Osteocyte (in vitro differentiated cells): ENCODE results near the gene ECSIT. TPM values are rescaled to one million over a fixed set of nuclear protein-coding genes. Genes with fewer than 3 reads are reported as not detected.

Experiments
- DNase-seq: peaks from one replicate; pipeline ENCODE4 v3.0.0; 2021; ENCODE audit warnings: mixed read lengths; ENCODE audit not compliant: unreplicated experiment; ENCODE audit errors: extremely low spot score
- H3K27ac Mint-ChIP-seq: one replicate; pipeline ENCODE4 v1.8.0; 2021; ENCODE audit warnings: mild to moderate bottlenecking, mixed read lengths; ENCODE audit not compliant: unreplicated experiment
- H3K27me3 Mint-ChIP-seq: one replicate; pipeline ENCODE4 v1.8.0; 2021; ENCODE audit warnings: mixed read lengths; ENCODE audit not compliant: unreplicated experiment
- H3K36me3 Mint-ChIP-seq: one replicate; pipeline ENCODE4 v1.8.0; 2021; ENCODE audit warnings: mixed read lengths; ENCODE audit not compliant: unreplicated experiment
- H3K4me1 Mint-ChIP-seq: one replicate; pipeline ENCODE4 v1.8.0; 2021; ENCODE audit warnings: mixed read lengths; ENCODE audit not compliant: unreplicated experiment
- H3K4me3 Mint-ChIP-seq: one replicate; pipeline ENCODE4 v1.8.0; 2021; ENCODE audit warnings: mild to moderate bottlenecking, moderate library complexity, mixed read lengths; ENCODE audit not compliant: unreplicated experiment
- H3K9me3 Mint-ChIP-seq: one replicate; pipeline ENCODE4 v1.8.0; 2021; ENCODE audit warnings: mixed read lengths; ENCODE audit not compliant: unreplicated experiment
- CTCF ChIP-seq: fragments of 200-600 bp; sonication (generic); IDR thresholded peaks from 2 replicates; pipeline ENCODE4 v1.5.0; 2021; ENCODE audit warnings: antibody characterized with exemption, mild to moderate bottlenecking, moderate library complexity
- total RNA-seq: library from RNA; stranded (reverse); gene quantifications from 2 replicates; pipeline ENCODE4 v1.2.1, GENCODE V29; 2021

The ECSIT gene
- total RNA-seq, 1 donor from 2014 or later = 30.0 TPM

GRCh38 chr19:11482384-11483050 lies 46.4 kb downstream of the ECSIT start:
- no peaks in the 10 kb centered on the region for H3K9me3 Mint-ChIP-seq
- peak overlapping the region; percentile 65 for H3K4me3 Mint-ChIP-seq
- peaks cover 16% of the 10 kb centered on the region for H3K4me1 Mint-ChIP-seq
- peak; percentile 93 for DNase-seq
- H3K36me3 Mint-ChIP-seq = no peaks in the 10 kb centered on the region
- peak; percentile 94 for TF ChIP-seq CTCF
- no peak overlapping the region for H3K27ac Mint-ChIP-seq
- H3K27me3 Mint-ChIP-seq = peaks cover 27% of the 10 kb centered on the region

- Mint-ChIP-seq H3K4me1 (peaks cover 16% of the 10 kb centered on the region), H3K27ac (no peak overlapping the region), H3K9me3 (no peaks in the 10 kb centered on the region), H3K4me3 (peak overlapping the region; percentile 65), H3K27me3 (peaks cover 30% of the 10 kb centered on the region), H3K36me3 (no peaks in the 10 kb centered on the region)
- no peak for DNase-seq
- TF ChIP-seq CTCF = no peak
These were observed 47.2 kb downstream of the ECSIT start for GRCh38 chr19:11481534-11482383.

DNA sequence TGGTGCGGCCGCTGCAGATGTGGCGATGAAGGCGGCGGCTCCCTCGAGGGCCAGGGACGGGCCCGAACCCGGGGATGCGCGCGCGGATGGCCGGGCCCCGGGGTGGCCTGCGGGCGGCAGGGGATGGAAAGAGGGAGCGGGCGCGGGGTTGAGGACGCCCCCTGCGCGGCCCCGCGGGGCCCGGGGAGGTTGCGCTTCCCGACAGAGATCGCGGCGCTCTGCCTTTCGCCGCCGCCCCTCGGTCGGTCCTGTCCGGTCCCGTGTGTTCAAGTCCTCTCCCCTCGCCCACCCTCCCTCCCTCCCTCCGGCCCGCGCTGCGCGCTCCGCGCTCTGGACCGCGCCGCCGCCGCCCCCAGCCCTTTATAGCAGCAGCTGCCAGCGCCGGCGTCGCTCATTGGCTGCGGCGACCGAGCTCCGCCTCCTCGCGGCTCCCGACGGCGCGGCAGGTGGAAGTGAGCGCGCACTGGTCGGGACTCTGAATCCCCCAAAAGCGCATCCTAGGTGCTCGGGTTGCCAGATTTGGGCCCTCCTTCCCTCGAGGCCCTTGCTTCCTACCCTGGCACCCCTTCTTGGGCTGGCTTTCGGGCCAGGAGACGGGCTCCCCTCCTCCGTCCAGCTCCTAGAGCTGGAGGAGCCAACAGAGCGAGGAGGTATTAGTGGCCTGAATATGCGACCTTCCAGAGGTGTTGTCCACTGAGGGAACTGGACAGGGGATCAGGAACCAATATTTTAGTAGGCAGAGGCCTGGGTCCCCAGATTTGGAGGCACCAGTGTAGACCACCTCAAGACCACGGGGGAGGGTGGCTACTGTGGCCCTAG lies 48.0 kb downstream of the ECSIT start, which contains the start of gene ELAVL3:
Gene ELAVL3 (minus strand): TSS at position 332 of the 819 bp plus-strand sequence. CDS start 438 bp downstream, outside the sequence.
- no peak within 1 kb of the TSS for H3K27ac Mint-ChIP-seq
- H3K4me3 Mint-ChIP-seq = peak within 1 kb of the TSS; percentile 65
- H3K27me3 Mint-ChIP-seq = peaks cover 30% of the 10 kb centered on the region
- H3K4me1 Mint-ChIP-seq = peaks cover 16% of the 10 kb centered on the region
- no peak for TF ChIP-seq CTCF
- no peak for DNase-seq
- H3K9me3 Mint-ChIP-seq = no peaks in the 10 kb centered on the region
- no peaks in the 10 kb centered on the region for H3K36me3 Mint-ChIP-seq

GRCh38 chr19:11479898-11480714 lies 48.8 kb downstream of the ECSIT start:
- Mint-ChIP-seq H3K27ac (no peak overlapping the region), H3K27me3 (peaks cover 30% of the 10 kb centered on the region), H3K36me3 (no peaks in the 10 kb centered on the region), H3K9me3 (no peaks in the 10 kb centered on the region), H3K4me3 (no peak overlapping the region), H3K4me1 (peaks cover 16% of the 10 kb centered on the region)
- DNase-seq = no peak
- no peak for TF ChIP-seq CTCF
